ENCODE results near the gene BMPR1A.

DNA sequence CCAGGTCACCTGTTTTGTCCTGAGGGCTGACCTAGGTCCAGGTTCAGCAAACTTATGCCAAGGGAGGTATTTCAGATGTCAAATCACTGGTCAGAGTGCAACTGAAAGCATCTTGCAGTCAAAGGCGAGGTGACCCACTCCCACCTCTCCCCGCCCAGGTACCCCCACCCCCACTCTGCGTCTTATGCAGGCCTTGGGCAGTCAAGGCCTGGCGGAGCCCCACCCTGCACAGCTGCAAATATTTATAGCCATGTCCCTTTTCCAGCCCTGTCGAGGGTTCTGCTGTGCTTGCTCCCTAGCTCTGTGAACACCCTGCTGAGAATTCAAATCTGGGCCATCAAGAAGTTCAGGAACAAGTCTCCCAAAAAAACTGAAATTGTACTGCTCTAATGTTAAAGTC lies 40.6 kb upstream of the BMPR1A start:
- TF ChIP-seq, protein P1, sequence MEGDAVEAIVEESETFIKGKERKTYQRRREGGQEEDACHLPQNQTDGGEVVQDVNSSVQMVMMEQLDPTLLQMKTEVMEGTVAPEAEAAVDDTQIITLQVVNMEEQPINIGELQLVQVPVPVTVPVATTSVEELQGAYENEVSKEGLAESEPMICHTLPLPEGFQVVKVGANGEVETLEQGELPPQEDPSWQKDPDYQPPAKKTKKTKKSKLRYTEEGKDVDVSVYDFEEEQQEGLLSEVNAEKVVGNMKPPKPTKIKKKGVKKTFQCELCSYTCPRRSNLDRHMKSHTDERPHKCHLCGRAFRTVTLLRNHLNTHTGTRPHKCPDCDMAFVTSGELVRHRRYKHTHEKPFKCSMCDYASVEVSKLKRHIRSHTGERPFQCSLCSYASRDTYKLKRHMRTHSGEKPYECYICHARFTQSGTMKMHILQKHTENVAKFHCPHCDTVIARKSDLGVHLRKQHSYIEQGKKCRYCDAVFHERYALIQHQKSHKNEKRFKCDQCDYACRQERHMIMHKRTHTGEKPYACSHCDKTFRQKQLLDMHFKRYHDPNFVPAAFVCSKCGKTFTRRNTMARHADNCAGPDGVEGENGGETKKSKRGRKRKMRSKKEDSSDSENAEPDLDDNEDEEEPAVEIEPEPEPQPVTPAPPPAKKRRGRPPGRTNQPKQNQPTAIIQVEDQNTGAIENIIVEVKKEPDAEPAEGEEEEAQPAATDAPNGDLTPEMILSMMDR (IDR thresholded peaks at IDR 0.05) = no peak
- TF ChIP-seq POLR2A (IDR thresholded peaks at IDR 0.05) = no peak

Data from right lobe of liver (tissue), 4 donors.